Measurements from ENCODE around the gene RPS21.

DNA sequence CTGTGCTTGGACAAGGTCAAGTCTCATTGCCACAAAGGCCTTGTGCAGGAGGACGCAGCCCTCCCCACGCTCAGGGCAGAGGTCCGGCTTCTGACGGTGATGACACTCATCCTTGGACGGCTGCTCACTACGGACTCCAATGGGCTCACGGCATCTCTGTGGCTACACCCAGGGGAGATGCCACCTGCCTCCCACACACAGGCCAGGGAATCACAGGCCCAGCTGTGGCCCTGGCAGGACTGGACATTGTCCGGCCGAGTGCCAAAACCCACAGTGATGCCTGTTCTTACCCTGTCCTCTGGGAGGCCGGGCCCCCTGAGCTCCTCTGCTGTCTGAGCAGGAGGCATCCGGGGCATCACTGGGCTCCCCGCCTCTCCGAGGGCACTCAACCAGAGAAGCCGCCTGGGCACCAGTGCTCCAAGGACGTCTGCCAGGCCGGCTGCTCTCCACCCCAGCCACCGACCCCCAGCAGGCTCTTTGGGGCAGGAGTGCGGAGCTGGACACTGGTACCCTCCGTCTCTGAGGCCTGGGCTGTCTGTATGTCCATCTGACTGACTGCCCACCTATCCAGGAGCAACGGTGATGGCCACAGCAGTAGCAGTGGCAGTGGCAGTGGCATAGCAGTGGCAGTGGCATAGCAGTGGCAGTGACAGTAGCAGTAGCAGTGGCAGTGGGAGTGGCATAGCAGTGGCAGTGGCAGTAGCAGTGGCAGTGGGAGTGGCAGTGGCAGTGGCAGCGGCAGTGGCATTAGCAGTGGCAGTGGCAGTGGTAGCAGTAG, 38.6 kb downstream of the RPS21 start:
- TF ChIP-seq, protein P1, sequence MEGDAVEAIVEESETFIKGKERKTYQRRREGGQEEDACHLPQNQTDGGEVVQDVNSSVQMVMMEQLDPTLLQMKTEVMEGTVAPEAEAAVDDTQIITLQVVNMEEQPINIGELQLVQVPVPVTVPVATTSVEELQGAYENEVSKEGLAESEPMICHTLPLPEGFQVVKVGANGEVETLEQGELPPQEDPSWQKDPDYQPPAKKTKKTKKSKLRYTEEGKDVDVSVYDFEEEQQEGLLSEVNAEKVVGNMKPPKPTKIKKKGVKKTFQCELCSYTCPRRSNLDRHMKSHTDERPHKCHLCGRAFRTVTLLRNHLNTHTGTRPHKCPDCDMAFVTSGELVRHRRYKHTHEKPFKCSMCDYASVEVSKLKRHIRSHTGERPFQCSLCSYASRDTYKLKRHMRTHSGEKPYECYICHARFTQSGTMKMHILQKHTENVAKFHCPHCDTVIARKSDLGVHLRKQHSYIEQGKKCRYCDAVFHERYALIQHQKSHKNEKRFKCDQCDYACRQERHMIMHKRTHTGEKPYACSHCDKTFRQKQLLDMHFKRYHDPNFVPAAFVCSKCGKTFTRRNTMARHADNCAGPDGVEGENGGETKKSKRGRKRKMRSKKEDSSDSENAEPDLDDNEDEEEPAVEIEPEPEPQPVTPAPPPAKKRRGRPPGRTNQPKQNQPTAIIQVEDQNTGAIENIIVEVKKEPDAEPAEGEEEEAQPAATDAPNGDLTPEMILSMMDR (IDR thresholded peaks at IDR 0.05): no peak
- TF ChIP-seq EP300 (IDR thresholded peaks at IDR 0.05): no peak
- TF ChIP-seq POLR2A (IDR thresholded peaks at IDR 0.05): no peak
